ENCODE data around the gene ZC3HAV1.

The ZC3HAV1 gene

GRCh38 chr7:139088268-139088667, 21.3 kb downstream of the ZC3HAV1 start:
- Histone ChIP-seq H3K4me1 (ENCODE audit: control insufficient read depth in 1 of 2, insufficient read depth in 2 of 2, low read length in 2 of 2) (no peaks in the 10 kb centered on the region), H3K27me3 (ENCODE audit: insufficient read depth, low read length) (no peaks in the 10 kb centered on the region), H4K12ac (ENCODE audit: low read depth, low read length) (no peak overlapping the region), H3K79me2 (ENCODE audit: control insufficient read depth, insufficient read depth, low read length, poor library complexity) (no peaks in the 10 kb centered on the region), H2AK5ac (ENCODE audit: low read length) (no peak overlapping the region), H3K23ac (ENCODE audit: low read length) (no peak overlapping the region), H3K9ac (ENCODE audit: low read length) (no peak overlapping the region), H2BK12ac (ENCODE audit: low read length) (no peak overlapping the region), H4K91ac (ENCODE audit: low read depth, low read length) (no peak overlapping the region), H3K4me3 (ENCODE audit: low read depth, low read length) (no peak overlapping the region), H2BK5ac (ENCODE audit: low read depth, low read length, poor library complexity) (no peak overlapping the region), H4K8ac (ENCODE audit: low read depth, low read length) (no peak overlapping the region), H2BK120ac (ENCODE audit: insufficient read depth, low read length, poor library complexity) (no peak overlapping the region), H3K27ac (ENCODE audit: low read depth, low read length) (no peak overlapping the region), H3K9me3 (ENCODE audit: insufficient read depth, low read depth, low read length) (no peaks in the 10 kb centered on the region), H3K36me3 (ENCODE audit: control insufficient read depth in 1 of 2, insufficient read depth in 2 of 2, low read length in 2 of 2) (peaks cover 4 to 8% of the 10 kb centered on the region in 2 experiments), H2AFZ (ENCODE audit: insufficient read depth, low read length, poor library complexity) (no peak overlapping the region), H3K4me2 (ENCODE audit: low read length) (no peak overlapping the region), H3K4ac (ENCODE audit: low read depth, low read length) (no peak overlapping the region), H3K79me1 (ENCODE audit: low read length) (no peaks in the 10 kb centered on the region), H3K18ac (ENCODE audit: low read length) (no peak overlapping the region), H3K14ac (ENCODE audit: low read length) (no peak overlapping the region)
- no CpG with 5 or more reads among the region's 2 CpGs for WGBS (ENCODE audit: extremely low coverage, insufficient coverage, insufficient read length)
- no peak for DNase-seq

DNA sequence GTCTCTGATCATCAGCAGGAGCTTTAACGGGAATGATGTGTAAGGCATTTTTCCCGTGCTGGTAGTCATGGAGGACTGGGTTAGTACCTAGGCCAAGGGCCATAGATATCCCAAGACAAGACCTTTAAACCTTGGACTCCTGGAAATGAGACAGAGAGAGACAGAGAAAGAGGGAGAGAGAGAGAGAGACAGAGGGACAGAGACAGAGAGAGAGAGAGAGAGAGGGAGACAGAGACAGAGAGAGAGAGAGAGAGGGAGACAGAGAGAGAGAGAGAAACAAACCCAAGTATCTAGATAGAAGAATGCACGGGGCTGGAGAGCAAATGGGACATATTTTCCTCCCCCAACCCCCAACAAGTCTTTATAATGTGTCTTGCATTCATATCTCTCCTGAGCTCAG, 22.3 kb downstream of the ZC3HAV1 start:
- no peak overlapping the region for H4K8ac ChIP-seq (ENCODE audit: low read depth, low read length)
- no peaks in the 10 kb centered on the region for H3K4me1 ChIP-seq (ENCODE audit: control insufficient read depth in 1 of 2, insufficient read depth in 2 of 2, low read length in 2 of 2)
- H2AFZ ChIP-seq (ENCODE audit: insufficient read depth, low read length, poor library complexity) = no peak overlapping the region
- no peak overlapping the region for H3K4me3 ChIP-seq (ENCODE audit: low read depth, low read length)
- no peaks in the 10 kb centered on the region for H3K79me2 ChIP-seq (ENCODE audit: control insufficient read depth, insufficient read depth, low read length, poor library complexity)
- no peak overlapping the region for H2AK5ac ChIP-seq (ENCODE audit: low read length)
- no CpG with 5 or more reads among the region's 3 CpGs for WGBS (ENCODE audit: extremely low coverage, insufficient coverage, insufficient read length)
- no peaks in the 10 kb centered on the region for H3K27me3 ChIP-seq (ENCODE audit: insufficient read depth, low read length)
- H3K18ac ChIP-seq (ENCODE audit: low read length) = no peak overlapping the region
- no peaks in the 10 kb centered on the region for H3K9me3 ChIP-seq (ENCODE audit: insufficient read depth, low read depth, low read length)
- no peak overlapping the region for H3K14ac ChIP-seq (ENCODE audit: low read length)
- no peak overlapping the region for H3K4ac ChIP-seq (ENCODE audit: low read depth, low read length)
- no peak overlapping the region for H2BK120ac ChIP-seq (ENCODE audit: insufficient read depth, low read length, poor library complexity)
- no peaks in the 10 kb centered on the region for H3K79me1 ChIP-seq (ENCODE audit: low read length)
- no peak overlapping the region for H3K9ac ChIP-seq (ENCODE audit: low read length)
- H4K91ac ChIP-seq (ENCODE audit: low read depth, low read length) = no peak overlapping the region
- H3K23ac ChIP-seq (ENCODE audit: low read length) = no peak overlapping the region
- H2BK12ac ChIP-seq (ENCODE audit: low read length) = no peak overlapping the region
- DNase-seq = no peak
- H3K27ac ChIP-seq (ENCODE audit: low read depth, low read length) = no peak overlapping the region
- H3K36me3 ChIP-seq (ENCODE audit: control insufficient read depth in 1 of 2, insufficient read depth in 2 of 2, low read length in 2 of 2) = peaks cover 4 to 8% of the 10 kb centered on the region in 2 experiments
- no peak overlapping the region for H3K4me2 ChIP-seq (ENCODE audit: low read length)
- H4K12ac ChIP-seq (ENCODE audit: low read depth, low read length) = no peak overlapping the region
- H2BK5ac ChIP-seq (ENCODE audit: low read depth, low read length, poor library complexity) = no peak overlapping the region

DNA sequence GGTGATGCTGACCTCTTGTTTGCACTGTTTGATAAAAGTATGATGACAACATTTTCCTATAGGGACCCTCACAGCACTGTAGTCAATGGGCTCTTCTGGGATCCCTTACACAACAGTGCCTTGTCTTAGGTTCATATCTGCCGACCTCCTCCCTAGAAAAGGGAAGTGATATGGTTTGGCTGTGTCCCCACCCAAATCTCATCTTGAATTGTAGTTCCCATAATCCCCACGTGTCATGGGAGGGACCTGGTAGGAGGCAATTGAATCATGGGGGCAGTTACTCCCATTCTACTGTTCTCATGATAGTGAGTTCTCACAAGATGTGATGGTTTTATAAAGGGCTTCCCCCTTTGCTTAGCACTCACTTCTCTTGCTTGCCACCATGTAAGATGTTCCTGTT, 23.1 kb downstream of the ZC3HAV1 start:
- no peak overlapping the region for H2BK120ac ChIP-seq (ENCODE audit: insufficient read depth, low read length, poor library complexity)
- no peaks in the 10 kb centered on the region for H3K4me1 ChIP-seq (ENCODE audit: control insufficient read depth in 1 of 2, insufficient read depth in 2 of 2, low read length in 2 of 2)
- no peak overlapping the region for H3K9ac ChIP-seq (ENCODE audit: low read length)
- no peaks in the 10 kb centered on the region for H3K9me3 ChIP-seq (ENCODE audit: insufficient read depth, low read depth, low read length)
- no peaks in the 10 kb centered on the region for H3K79me2 ChIP-seq (ENCODE audit: control insufficient read depth, insufficient read depth, low read length, poor library complexity)
- H3K18ac ChIP-seq (ENCODE audit: low read length) = no peak overlapping the region
- no peak overlapping the region for H2AFZ ChIP-seq (ENCODE audit: insufficient read depth, low read length, poor library complexity)
- H3K4me3 ChIP-seq (ENCODE audit: low read depth, low read length) = no peak overlapping the region
- H3K4me2 ChIP-seq (ENCODE audit: low read length) = no peak overlapping the region
- no peaks in the 10 kb centered on the region for H3K79me1 ChIP-seq (ENCODE audit: low read length)
- H2BK12ac ChIP-seq (ENCODE audit: low read length) = no peak overlapping the region
- no peak overlapping the region for H3K27ac ChIP-seq (ENCODE audit: low read depth, low read length)
- H2AK5ac ChIP-seq (ENCODE audit: low read length) = no peak overlapping the region
- no peak overlapping the region for H4K91ac ChIP-seq (ENCODE audit: low read depth, low read length)
- no CpG with 5 or more reads among the region's 2 CpGs for WGBS (ENCODE audit: extremely low coverage, insufficient coverage, insufficient read length)
- no peak overlapping the region for H3K14ac ChIP-seq (ENCODE audit: low read length)
- no peak overlapping the region for H3K23ac ChIP-seq (ENCODE audit: low read length)
- no peak overlapping the region for H2BK5ac ChIP-seq (ENCODE audit: low read depth, low read length, poor library complexity)
- no peak overlapping the region for H3K4ac ChIP-seq (ENCODE audit: low read depth, low read length)
- no peak overlapping the region for H4K8ac ChIP-seq (ENCODE audit: low read depth, low read length)
- H3K27me3 ChIP-seq (ENCODE audit: insufficient read depth, low read length) = no peaks in the 10 kb centered on the region
- H4K12ac ChIP-seq (ENCODE audit: low read depth, low read length) = no peak overlapping the region
- no peak for DNase-seq
- H3K36me3 ChIP-seq (ENCODE audit: control insufficient read depth in 1 of 2, insufficient read depth in 2 of 2, low read length in 2 of 2) = peaks cover 4 to 8% of the 10 kb centered on the region in 2 experiments

- Histone ChIP-seq H4K8ac (ENCODE audit: low read depth, low read length) (no peak overlapping the region), H3K79me2 (ENCODE audit: control insufficient read depth, insufficient read depth, low read length, poor library complexity) (no peaks in the 10 kb centered on the region), H2BK120ac (ENCODE audit: insufficient read depth, low read length, poor library complexity) (no peak overlapping the region), H3K9ac (ENCODE audit: low read length) (no peak overlapping the region), H3K18ac (ENCODE audit: low read length) (no peak overlapping the region), H2BK12ac (ENCODE audit: low read length) (no peak overlapping the region), H2BK5ac (ENCODE audit: low read depth, low read length, poor library complexity) (no peak overlapping the region), H3K4me3 (ENCODE audit: low read depth, low read length) (no peak overlapping the region), H3K4me1 (ENCODE audit: control insufficient read depth in 1 of 2, insufficient read depth in 2 of 2, low read length in 2 of 2) (no peaks in the 10 kb centered on the region), H2AFZ (ENCODE audit: insufficient read depth, low read length, poor library complexity) (no peak overlapping the region), H3K27ac (ENCODE audit: low read depth, low read length) (no peak overlapping the region), H3K23ac (ENCODE audit: low read length) (no peak overlapping the region), H3K79me1 (ENCODE audit: low read length) (no peaks in the 10 kb centered on the region), H3K27me3 (ENCODE audit: insufficient read depth, low read length) (no peaks in the 10 kb centered on the region), H3K14ac (ENCODE audit: low read length) (no peak overlapping the region), H3K4me2 (ENCODE audit: low read length) (no peak overlapping the region), H4K91ac (ENCODE audit: low read depth, low read length) (no peak overlapping the region), H4K12ac (ENCODE audit: low read depth, low read length) (no peak overlapping the region), H3K36me3 (ENCODE audit: control insufficient read depth in 1 of 2, insufficient read depth in 2 of 2, low read length in 2 of 2) (peaks cover 6 to 13% of the 10 kb centered on the region in 2 experiments), H3K9me3 (ENCODE audit: insufficient read depth, low read depth, low read length) (peaks cover 2% of the 10 kb centered on the region), H2AK5ac (ENCODE audit: low read length) (no peak overlapping the region), H3K4ac (ENCODE audit: low read depth, low read length) (no peak overlapping the region)
- no CpG with 5 or more reads among the region's 5 CpGs for WGBS (ENCODE audit: extremely low coverage, insufficient coverage, insufficient read length)
- DNase-seq = no peak
Measured at GRCh38 chr7:139084709-139085108, 24.8 kb downstream of the ZC3HAV1 start.

Measured in trophoblast cell (in vitro differentiated cells and primary cell).